COLO668 (cell line): ENCODE measurements around the gene BTBD6.

Source experiments
- DNase-seq: peaks from one replicate; lab custom pipeline; 2025; ENCODE audit not compliant: unreplicated experiment; lab: John Stamatoyannopoulos, UW

BTBD6 gene

DNA sequence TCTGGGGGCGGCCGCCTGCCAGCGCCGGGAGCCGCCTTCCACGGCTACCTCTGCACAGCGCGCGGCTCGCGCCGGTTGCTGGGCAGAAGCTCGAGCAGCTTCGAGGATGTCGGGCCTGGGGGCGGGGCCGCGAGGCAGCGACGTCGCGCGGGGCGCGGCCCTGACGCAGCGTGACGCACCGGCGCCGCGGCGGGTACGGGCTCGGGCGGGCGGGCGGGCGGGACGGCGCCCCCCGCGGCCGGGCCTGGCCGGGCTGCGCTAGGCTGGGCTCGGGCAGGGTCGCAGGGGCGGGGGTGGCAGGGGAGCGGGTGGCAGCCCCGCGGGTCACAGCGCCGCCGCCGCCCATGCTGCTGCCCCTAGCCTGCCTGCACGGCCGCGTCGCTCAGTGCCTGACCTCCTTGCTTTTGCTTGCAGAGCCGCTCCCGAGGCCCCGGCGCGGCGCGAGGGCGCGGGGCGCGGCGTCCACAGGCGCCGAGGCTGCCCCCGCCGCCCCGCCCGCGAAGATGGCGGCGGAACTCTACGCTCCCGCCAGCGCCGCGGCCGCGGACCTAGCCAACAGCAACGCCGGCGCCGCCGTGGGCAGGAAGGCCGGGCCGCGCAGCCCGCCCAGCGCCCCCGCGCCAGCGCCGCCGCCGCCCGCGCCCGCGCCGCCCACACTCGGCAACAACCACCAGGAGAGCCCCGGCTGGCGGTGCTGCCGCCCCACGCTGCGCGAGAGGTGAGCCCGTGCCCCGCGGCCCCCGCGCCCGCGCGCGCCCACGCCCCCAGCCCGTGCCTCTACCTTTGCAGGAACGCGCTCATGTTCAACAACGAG is at the start of gene BTBD6:
Gene BTBD6 (plus strand): TSS at position 166 of the 814 bp plus-strand sequence. CDS start 179 bp downstream, at position 345.
- peak; percentile 97 for DNase-seq

DNA sequence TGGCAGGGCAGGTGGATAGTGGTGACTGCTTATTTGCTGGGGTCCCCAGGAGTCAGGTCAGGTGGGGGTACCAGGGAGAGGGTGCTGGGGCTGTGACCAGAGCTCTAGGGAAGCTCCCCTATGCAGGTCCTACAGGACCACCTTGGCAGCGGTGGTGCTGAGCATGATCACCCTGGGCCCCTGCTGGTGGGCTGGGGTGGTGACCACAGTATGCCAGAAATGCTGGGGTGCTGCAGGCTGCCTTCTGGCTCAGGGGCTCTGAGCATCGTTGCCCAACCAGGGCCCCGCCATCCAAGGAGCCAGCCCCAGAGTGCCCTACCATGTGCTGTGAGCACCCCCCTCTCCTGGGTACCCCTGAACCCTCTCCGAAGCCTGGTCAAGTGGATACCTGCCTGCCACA is 49.7 kb upstream of the BTBD6 start:
- DNase-seq, result no peak

DNA sequence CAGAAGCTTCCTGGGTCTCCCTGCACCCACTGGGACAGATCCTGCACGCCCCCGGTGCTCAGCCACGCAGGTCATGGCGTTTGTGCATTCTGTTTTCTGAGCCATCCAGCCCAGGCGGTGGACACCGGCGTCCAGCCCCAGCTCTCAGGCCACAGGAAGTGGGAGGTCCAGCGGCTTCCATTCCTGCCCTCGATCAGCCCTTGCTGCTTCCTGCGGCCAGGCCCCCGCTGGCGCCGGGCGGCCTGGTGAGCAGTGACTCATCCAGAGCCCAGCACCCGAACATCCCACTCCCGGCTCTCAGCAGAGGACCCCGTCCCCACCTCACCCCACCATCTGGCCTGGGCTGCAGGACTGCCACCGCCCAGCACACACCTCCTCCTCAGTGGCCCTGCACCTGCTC is 49.2 kb upstream of the BTBD6 start:
- DNase-seq, result no peak

DNA sequence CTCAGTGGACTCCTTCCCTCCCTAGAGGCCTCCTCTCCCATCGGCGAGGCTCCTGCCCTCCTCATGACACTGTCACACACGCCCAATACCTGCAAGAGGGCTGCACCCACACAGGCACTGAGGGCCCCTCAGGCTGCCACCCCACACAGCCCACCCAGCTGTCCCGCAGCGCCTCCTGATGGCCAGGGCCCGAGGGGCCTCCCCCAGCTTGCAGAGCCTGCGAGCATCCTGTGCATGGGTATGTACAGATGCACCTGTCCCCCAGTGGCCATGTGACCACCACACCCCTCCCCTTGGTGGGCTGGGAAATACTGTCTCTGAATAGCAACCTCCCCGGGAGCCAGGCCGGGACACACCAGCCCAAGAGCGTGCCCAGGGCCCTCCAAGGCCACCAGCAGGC is 48.3 kb upstream of the BTBD6 start:
- DNase-seq, result peak; percentile 24

DNA sequence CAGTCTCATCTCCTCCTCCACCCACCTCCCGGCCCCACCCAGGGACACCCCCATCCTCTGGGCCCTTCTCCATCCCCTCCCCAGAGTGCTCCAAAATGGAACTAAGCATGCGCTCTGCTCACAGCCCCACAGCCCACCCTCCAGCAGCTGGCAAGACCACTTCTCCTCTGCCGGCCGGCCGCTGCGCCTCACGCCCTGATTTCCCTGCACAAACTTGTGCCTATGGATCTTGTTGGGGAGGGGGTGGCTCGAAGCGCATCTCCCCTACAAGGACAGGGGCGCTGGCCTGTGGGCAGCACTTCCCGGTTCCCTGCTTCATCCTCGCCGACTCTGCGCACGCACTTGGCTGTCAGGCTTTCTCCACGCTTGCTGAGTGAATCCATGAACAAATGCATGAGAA is 47.7 kb upstream of the BTBD6 start:
- DNase-seq, result no peak

GRCh38 chr14:105201156-105201924 is 47.0 kb upstream of the BTBD6 start:
- DNase-seq, result peak; percentile 25

DNA sequence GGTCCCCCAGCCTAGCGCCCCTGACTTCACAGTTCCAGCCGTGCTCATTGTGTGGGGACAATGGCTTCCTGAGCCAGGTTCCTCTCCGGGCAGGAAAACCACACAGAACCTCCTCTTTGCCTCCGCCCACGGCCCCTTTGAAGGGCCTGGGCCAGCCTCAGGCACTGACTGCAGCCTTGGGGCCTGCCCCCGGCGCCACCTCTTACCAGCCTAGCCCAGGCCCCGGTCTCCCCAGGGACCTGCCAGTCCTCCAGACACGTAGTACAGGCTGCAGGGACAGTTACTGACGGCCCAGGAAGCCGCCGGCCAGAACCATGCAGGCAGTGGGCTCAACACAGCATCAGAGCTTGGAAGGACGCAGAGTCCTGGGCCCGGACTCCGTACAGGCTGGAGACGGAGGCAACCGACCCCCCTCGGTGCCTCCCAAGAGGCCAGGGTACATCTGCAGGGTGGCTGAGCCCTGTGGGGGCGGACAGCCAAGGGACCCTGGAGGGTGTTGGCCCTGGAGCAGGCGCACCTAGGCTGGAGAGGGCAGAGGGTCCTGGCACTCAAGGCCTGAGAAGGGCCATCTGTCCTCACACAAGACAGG is 46.3 kb upstream of the BTBD6 start:
- DNase-seq, result peak; percentile 44

DNA sequence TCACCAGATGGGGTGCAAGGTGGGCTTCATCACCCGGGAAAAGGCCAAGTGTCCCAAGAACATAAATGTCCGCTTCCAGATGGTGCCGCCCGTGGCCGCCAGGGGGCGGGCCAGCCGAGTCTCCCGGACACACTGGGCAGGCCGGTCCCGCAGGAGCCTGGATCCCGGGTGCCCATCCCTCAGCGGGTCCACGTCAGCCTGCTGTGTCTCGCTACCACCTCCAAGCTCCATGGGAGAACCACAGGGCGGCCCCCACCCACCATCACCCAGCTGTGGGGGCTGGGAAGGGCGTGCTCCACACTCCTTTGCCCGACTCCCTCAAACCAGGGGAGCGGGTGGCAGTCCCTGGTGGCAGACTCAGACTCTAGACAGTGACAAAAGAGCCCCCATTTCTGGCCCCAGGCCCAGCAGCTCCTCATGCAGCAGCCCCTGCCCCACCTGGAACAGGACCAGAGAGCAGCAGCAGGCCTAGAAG is 45.2 kb upstream of the BTBD6 start:
- peak; percentile 74 for DNase-seq

GRCh38 chr14:105203701-105204100 is 44.6 kb upstream of the BTBD6 start:
- no peak for DNase-seq

DNA sequence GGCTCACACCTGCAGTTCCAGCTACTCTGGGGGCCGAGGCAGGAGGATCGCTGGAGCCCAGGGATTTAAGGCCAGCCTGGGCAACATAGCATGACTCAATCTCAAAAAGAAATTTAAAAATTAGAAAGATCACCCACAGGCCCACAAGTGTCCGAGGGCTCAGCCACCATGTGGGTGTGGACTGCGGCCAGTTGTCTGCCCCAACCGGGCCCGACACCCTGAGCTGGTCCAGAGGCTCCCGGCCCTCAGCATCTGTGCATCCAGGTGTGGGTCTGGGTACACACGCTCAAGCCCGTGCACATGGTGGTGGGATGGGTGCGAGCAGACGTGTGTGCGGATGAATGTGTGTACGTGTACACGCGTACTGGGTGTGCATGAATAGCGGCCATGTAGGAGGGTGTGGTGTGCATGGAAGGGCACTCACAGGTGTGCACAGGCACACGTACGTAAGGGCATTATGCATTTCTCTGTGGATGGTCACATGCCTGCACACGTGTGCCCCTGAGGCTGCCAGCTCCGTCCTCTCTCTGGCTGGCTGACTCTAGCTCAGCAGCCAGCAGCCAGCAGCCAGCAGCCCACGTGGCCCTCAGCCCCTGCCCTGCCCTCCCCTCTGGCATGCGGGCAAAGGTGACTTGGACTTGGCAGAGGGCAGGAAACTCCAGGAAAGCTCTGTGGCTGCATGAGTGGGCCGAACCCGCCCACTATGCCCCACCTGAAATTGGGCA is 44.0 kb upstream of the BTBD6 start:
- peak; percentile 34 for DNase-seq

DNA sequence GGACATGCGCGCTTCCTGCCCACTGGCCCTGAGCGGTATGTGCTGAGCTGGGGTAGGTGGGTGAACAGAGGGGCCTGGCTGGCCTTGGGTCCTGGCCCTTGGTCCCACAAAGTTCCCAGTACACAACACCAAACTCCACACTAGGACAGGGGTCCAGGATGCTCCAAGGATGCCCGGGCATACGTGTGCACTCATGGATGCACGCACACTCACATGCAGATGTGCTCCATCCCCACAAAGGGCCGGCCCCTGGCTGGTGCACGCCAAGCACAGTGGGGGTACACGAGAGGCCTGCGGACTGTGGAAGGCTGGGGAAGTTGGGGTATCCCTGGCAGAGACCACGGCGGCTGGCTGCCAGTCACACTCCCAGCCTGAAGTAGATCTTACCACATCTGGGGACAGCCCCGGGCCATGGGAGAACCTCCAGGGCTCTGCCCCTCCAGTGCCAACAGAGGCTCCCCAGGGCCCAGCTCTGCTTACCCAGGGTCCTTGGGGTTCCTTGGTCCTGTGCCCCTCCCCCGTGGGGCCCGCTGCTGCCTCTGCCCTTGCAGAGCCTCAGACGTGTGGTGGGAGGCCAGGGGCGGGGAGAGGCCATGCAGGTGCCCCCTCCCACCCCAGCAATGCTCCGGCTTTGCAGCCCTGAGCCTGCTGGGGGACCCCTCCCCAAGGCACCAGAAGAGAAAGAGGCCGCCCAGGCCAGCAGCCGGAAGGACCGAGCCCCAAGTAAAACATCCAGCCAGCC is 43.2 kb upstream of the BTBD6 start:
- DNase-seq, result no peak

DNA sequence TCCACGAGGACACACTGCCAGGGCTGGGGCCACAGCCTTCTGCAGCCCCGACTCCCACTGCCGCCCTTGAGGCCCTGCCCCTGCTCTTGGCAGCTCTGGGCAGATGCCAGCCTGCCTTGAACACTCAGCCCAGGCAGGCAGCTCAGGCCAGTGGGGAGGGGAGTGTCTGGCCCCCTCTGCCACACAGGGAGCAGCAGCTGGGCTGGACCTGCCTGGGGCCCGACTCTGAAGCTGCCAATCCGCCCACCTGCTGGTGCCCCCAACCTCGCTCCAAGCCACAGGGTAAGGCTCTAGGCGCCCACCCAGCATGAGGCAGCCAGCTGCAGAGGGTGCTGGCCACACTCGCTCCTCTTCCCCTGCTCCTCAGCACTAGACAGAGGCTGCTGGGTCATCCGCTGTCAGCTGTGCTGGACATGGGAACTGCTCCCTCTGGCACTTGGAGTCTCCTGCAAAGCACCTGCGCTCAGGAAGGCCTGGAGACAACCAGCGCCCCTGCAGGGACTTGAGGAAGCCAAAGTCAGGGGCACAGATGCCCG is 42.6 kb upstream of the BTBD6 start:
- peak; percentile 26 for DNase-seq

GRCh38 chr14:105206873-105207272 is 41.5 kb upstream of the BTBD6 start:
- no peak for DNase-seq

DNA sequence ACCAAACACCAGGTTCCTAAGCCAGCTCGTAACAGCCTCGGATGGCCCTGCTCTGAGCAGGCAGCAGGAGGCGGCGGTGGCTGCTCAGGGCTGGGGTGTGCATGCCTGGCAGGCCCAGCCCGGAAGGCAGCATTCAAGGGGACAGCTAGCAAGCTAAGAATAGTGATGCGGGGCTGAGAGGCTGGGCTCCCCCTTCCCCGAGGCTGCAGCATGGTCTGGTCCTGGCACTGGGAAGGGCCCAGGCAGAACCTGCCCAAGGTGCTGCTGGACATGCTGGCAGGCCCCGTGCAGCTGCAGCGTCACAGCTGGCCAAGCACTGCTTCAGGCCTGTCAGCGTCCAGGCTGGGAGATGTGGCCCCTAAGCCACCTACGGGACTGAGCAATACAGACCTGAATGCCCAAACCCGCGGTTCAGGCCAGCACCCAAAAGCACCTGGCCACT is 40.9 kb upstream of the BTBD6 start:
- peak; percentile 32 for DNase-seq

- DNase-seq, result no peak
These were observed 40.2 kb upstream of the BTBD6 start for GRCh38 chr14:105207996-105208737.

- no peak for DNase-seq
These were observed 39.6 kb upstream of the BTBD6 start for GRCh38 chr14:105208738-105209075.

GRCh38 chr14:105209091-105209490 is 39.2 kb upstream of the BTBD6 start:
- no peak for DNase-seq

GRCh38 chr14:105209646-105210045 is 38.7 kb upstream of the BTBD6 start:
- DNase-seq, result no peak

DNA sequence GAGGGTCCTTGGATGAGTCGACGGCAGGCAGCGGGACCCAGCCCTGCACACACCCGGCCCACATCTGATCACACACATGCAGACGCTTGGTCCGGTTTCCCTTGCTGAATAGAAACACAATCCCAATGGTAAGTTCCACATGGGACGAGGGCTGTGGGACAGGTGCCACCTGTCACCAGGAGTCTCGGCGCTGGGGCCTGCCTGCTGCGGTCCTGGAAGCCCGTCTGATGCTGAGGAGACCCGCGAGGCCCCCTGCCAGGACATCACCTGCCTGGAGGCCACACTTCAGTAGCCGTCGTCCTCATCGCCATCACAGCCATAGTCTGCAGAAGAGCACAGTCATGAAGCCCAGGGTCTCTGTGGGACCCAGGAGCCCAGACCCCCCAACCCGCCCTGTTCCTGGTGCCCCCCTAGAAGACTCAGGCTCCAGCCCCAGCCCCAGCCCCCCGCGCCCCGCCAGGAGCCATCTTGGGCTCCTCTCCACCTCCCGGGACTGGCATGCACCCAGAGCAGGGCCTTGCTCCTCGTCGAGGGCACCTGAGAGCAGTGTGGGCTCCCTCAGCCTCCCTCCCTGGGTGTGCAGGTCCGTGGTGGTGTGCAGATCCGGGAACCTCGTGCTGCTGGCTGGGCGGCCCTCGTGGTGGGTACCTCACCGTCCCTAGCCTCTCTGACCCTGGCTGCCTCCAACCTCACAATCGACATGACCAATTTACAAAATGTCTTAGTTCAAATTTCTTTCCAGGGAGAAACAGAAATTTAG is 37.9 kb upstream of the BTBD6 start:
- no peak for DNase-seq
